GM23338 (cell line): ENCODE data around the gene NCCRP1. TPM values are rescaled to one million over a fixed set of nuclear protein-coding genes. Genes with fewer than 3 reads are reported as not detected.

ENCODE experiments used
- CREB1 ChIP-seq: fragments of 250-450 bp; sonication (Bioruptor Pico); IDR thresholded peaks from 2 replicates; pipeline ENCODE4 v1.5.0; 2020; ENCODE audit warnings: low read depth, mild to moderate bottlenecking, moderate library complexity
- EZH2 ChIP-seq: fragments of 200-600 bp; sonication (generic); IDR thresholded peaks from one replicate; pipeline ENCODE4 v1.8.0; 2017; ENCODE audit warnings: antibody characterized with exemption, mild to moderate bottlenecking, low read depth; ENCODE audit not compliant: unreplicated experiment
- EZH2phosphoT487 ChIP-seq: fragments of 200-600 bp; sonication (generic); IDR thresholded peaks from one replicate; pipeline ENCODE4 v1.8.1; 2018; ENCODE audit warnings: antibody characterized with exemption; ENCODE audit not compliant: unreplicated experiment
- JUNB ChIP-seq: IDR thresholded peaks from one replicate; pipeline ENCODE4 v1.6.1; 2016; ENCODE audit warnings: antibody characterized with exemption; ENCODE audit not compliant: unreplicated experiment
- NANOG ChIP-seq: IDR thresholded peaks from 2 replicates; pipeline ENCODE4 v1.6.1; 2016; ENCODE audit warnings: antibody characterized with exemption, borderline replicate concordance
- POLR2AphosphoS5 ChIP-seq: IDR thresholded peaks from 2 replicates; pipeline ENCODE4 v1.6.1; 2016; ENCODE audit warnings: antibody characterized with exemption, low read depth
- STAT1 ChIP-seq: IDR thresholded peaks from one replicate; pipeline ENCODE4 v1.6.1; 2016; ENCODE audit warnings: antibody characterized with exemption; ENCODE audit not compliant: unreplicated experiment
- ZNF114 ChIP-seq: fragments of 250-450 bp; sonication (Bioruptor Pico); IDR thresholded peaks from 2 replicates; pipeline ENCODE4 v1.5.0; 2020; ENCODE audit warnings: mild to moderate bottlenecking, moderate library complexity
- ZNF331 ChIP-seq: fragments of 250-450 bp; sonication (Bioruptor Pico); IDR thresholded peaks from 2 replicates; pipeline ENCODE4 v1.5.0; 2020; ENCODE audit warnings: low read depth, mild to moderate bottlenecking, moderate library complexity
- ZNF462 ChIP-seq: fragments of 250-450 bp; sonication (Bioruptor Pico); IDR thresholded peaks from 2 replicates; pipeline ENCODE4 v1.5.0; 2020; ENCODE audit warnings: mild to moderate bottlenecking, moderate library complexity
- polyA plus RNA-seq: library from polyadenylated mRNA; unstranded; fragments of >200 nt; fragmentation: Nextera tagmentation; extraction: Ambion mirVana; gene quantifications from 2 replicates; pipeline ENCODE4 v1.2.1, GENCODE V29; 2016
- total RNA-seq: library from RNA; depleted of rRNA; stranded (reverse); fragments of >200 nt; shearing (Covaris generic); gene quantifications from 2 replicates; pipeline ENCODE4 v1.2.3, GENCODE V29; 2014
- TF ChIP-seq, protein P1 (sequence below): IDR thresholded peaks from 2 replicates; pipeline ENCODE4 v1.6.1; 2016; ENCODE audit warnings: antibody characterized with exemption

Gene NCCRP1
- total and polyA plus RNA-seq, 2 experiments from 2014 or later: 3.6 to 6.2 TPM

DNA sequence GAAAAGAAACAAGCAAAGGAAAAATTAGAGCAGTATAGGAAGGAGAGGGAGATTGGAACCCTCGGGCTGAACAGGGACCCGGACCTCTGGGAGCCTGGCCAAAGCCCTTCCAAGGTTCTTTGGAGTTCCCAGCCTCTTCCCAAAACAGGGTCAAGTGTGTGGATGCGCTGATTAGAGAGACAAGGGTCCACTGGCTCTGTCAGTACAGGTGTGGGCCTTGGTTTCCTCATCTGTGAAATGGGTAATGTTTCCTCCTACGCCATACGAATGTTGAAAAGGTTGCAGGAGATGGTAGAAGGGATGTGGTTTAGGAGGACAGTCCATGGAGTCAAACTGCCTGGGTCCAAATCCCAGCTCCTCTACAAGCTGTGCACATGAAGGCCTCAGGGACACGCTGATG is 9.4 kb downstream of the NCCRP1 start (continued):
- TF ChIP-seq ZNF462 (CRISPR knock-in tag) (no peak), NANOG (no peak), JUNB (no peak), CREB1 (no peak), ZNF331 (CRISPR knock-in tag) (no peak), POLR2AphosphoS5 (no peak), STAT1 (no peak), ZNF114 (no peak), EZH2phosphoT487 (no peak), EZH2 (no peak)
- TF ChIP-seq, protein P1, sequence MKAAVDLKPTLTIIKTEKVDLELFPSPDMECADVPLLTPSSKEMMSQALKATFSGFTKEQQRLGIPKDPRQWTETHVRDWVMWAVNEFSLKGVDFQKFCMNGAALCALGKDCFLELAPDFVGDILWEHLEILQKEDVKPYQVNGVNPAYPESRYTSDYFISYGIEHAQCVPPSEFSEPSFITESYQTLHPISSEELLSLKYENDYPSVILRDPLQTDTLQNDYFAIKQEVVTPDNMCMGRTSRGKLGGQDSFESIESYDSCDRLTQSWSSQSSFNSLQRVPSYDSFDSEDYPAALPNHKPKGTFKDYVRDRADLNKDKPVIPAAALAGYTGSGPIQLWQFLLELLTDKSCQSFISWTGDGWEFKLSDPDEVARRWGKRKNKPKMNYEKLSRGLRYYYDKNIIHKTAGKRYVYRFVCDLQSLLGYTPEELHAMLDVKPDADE: no peak
